HTERT RPE-1 (cell line): ENCODE measurements around the gene OR5AU1.

Experiments used
- in situ Hi-C: fragments of 300-500 bp; cut with MboI; formaldehyde crosslinking; loops from 4 replicates; pipeline ENCODE4 v1.14.3; 2020; ENCODE audit warnings: low sequenced_read_pairs

Gene OR5AU1

GRCh38 chr14:21108791-21109190 is 47.1 kb downstream of the OR5AU1 start:
- in situ Hi-C loops: no loop called here

GRCh38 chr14:21107283-21107800 is 48.5 kb downstream of the OR5AU1 start:
- in situ Hi-C loops: no loop called here

- in situ Hi-C loops: no loop called here
Observed at GRCh38 chr14:21106498-21107282, 49.2 kb downstream of the OR5AU1 start.

GRCh38 chr14:21106176-21106497 is 49.7 kb downstream of the OR5AU1 start:
- in situ Hi-C loops: no loop called here

DNA sequence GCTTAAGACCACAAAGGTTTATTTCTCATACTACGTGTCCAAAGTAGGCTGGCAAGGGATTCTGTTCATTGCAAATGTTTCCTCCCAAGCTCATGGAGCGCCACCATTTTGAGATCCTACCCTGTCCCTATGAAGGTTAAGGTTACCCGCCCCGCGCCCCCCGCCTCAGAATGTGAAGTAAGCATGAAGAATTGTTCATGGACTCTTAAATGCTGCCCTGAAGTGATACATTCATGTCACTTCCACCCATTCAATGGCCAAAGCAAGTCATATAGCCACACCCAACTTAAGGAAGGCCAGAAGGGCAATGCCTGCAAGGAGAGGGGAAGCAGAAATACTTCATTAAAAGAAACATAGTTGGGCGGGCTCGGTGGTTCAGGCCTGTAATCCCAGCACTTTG is 50.8 kb downstream of the OR5AU1 start:
- in situ Hi-C loops: no loop called here
